ENCODE measurements around the gene ABHD6.

The ABHD6 gene

DNA sequence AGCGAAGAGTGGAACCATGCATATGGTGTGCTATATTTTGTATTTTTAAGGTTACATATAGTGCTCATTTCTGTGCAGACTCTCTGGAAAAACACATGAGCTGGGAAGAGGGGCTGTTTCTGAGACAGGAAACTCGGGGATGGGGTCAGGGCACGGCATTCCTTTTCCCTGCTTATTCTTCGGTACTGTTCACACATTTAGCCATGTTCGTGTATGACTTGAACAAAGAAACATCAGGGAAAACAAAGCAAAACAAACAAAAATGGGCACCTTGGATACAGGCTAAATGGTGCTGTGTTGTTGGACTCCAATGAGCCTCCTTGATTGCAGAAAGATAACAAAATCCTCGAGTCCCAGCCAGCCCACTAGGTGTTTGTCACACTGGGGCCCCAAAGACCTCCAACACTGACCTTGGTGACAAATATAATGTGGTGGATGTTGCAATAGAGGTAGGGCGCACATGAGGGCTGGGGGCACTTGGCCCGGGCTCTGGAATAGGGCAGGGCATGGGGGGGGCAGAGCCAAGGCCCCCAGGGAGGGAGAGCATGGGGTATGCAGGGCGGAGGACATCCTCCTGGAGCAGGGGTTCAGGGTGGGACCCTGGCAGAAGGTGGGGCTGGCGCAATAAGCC is 46.1 kb upstream of the ABHD6 start:
- no peaks in the 10 kb centered on the region for H4K20me1 ChIP-seq (ENCODE audit: control insufficient read depth, insufficient read depth, low read depth, low read length)
- H3F3A ChIP-seq (ENCODE audit: control insufficient read depth, insufficient read depth): no peaks in the 10 kb centered on the region; the same call in 1 of the 2 replicates
- TF ChIP-seq EZH2phosphoT487 (IDR thresholded peaks at IDR 0.05; ENCODE audit: borderline replicate concordance, low read length) (no peak), CTCF (IDR thresholded peaks at IDR 0.05; ENCODE audit: low read depth, low read length, poor library complexity, severe bottlenecking) (no peak)

GRCh38 chr3:58192069-58192468 is 45.5 kb upstream of the ABHD6 start:
- Histone ChIP-seq H3F3A (ENCODE audit: control insufficient read depth, insufficient read depth) (peaks cover 5% of the 10 kb centered on the region), H4K20me1 (ENCODE audit: control insufficient read depth, insufficient read depth, low read depth, low read length) (no peaks in the 10 kb centered on the region), H3K36me3 (ENCODE audit: control insufficient read depth, low read length) (no peaks in the 10 kb centered on the region), H3K27ac (ENCODE audit: low read depth, low read length) (no peak overlapping the region), H3K4me1 (ENCODE audit: control insufficient read depth, low read length) (peaks cover 12% of the 10 kb centered on the region), H3K9me2 (replicated peaks; ENCODE audit: control insufficient read depth, low read length) (no peaks in the 10 kb centered on the region), H3K27me3 (ENCODE audit: control insufficient read depth, low read length) (no peaks in the 10 kb centered on the region), H3K79me2 (ENCODE audit: control insufficient read depth, low read length) (no peaks in the 10 kb centered on the region), H3K9me3 (ENCODE audit: control insufficient read depth, insufficient read depth, low read length) (peaks cover 6% of the 10 kb centered on the region), H3K4me3 (ENCODE audit: low read length) (no peak overlapping the region), H3K4me2 (ENCODE audit: low read length) (no peak overlapping the region)
- TF ChIP-seq EZH2phosphoT487 (IDR thresholded peaks at IDR 0.05; ENCODE audit: borderline replicate concordance, low read length): no peak
- no peak for TF ChIP-seq CTCF (IDR thresholded peaks at IDR 0.05; ENCODE audit: low read depth, low read length, poor library complexity, severe bottlenecking)

More for the DNA sequence above, 46.1 kb upstream of the ABHD6 start:
- Histone ChIP-seq H3K27me3 (ENCODE audit: control insufficient read depth, low read length) (no peaks in the 10 kb centered on the region), H3K36me3 (ENCODE audit: control insufficient read depth, low read length) (no peaks in the 10 kb centered on the region), H3K27ac (ENCODE audit: low read depth, low read length) (no peak overlapping the region), H3K79me2 (ENCODE audit: control insufficient read depth, low read length) (no peaks in the 10 kb centered on the region), H3K9me3 (ENCODE audit: control insufficient read depth, insufficient read depth, low read length) (peaks cover 6% of the 10 kb centered on the region), H3K4me2 (ENCODE audit: low read length) (no peak overlapping the region), H3K4me3 (ENCODE audit: low read length) (no peak overlapping the region), H3K4me1 (ENCODE audit: control insufficient read depth, low read length) (peaks cover 6% of the 10 kb centered on the region), H3K9me2 (replicated peaks; ENCODE audit: control insufficient read depth, low read length) (no peaks in the 10 kb centered on the region)

- no peak for TF ChIP-seq CTCF (IDR thresholded peaks at IDR 0.05; ENCODE audit: low read depth, low read length, poor library complexity, severe bottlenecking)
- no peak for TF ChIP-seq EZH2phosphoT487 (IDR thresholded peaks at IDR 0.05; ENCODE audit: borderline replicate concordance, low read length)
These were observed 43.7 kb upstream of the ABHD6 start for GRCh38 chr3:58193682-58194407.

More at GRCh38 chr3:58193682-58194407, 43.7 kb upstream of the ABHD6 start:
- H3K27ac ChIP-seq (ENCODE audit: low read depth, low read length): no peak overlapping the region
- no peaks in the 10 kb centered on the region for H3K9me2 ChIP-seq (replicated peaks; ENCODE audit: control insufficient read depth, low read length)
- no peaks in the 10 kb centered on the region for H3K27me3 ChIP-seq (ENCODE audit: control insufficient read depth, low read length)
- H3K4me2 ChIP-seq (ENCODE audit: low read length): no peak overlapping the region
- H3F3A ChIP-seq (ENCODE audit: control insufficient read depth, insufficient read depth): peaks cover 7% of the 10 kb centered on the region
- H3K9me3 ChIP-seq (ENCODE audit: control insufficient read depth, insufficient read depth, low read length): peaks cover 6% of the 10 kb centered on the region
- H3K4me1 ChIP-seq (ENCODE audit: control insufficient read depth, low read length): peaks cover 30% of the 10 kb centered on the region
- H3K4me3 ChIP-seq (ENCODE audit: low read length): no peak overlapping the region
- H4K20me1 ChIP-seq (ENCODE audit: control insufficient read depth, insufficient read depth, low read depth, low read length): no peaks in the 10 kb centered on the region
- H3K79me2 ChIP-seq (ENCODE audit: control insufficient read depth, low read length): no peaks in the 10 kb centered on the region
- H3K36me3 ChIP-seq (ENCODE audit: control insufficient read depth, low read length): no peaks in the 10 kb centered on the region

Data from DOHH2 (cell line).